Effector memory CD8-positive, alpha-beta T cell (primary cell): ENCODE results near the gene HES7.
"Not testable (repeated sequence)": the region's sequence is repeated elsewhere in the genome, so short reads cannot be mapped to it uniquely, and the experiment has no call there.

Experiments
- ATAC-seq: fragments of 150-1000 bp; cut with Tn5 transposase; replicated peaks from 2 replicates; pipeline ENCODE4 v1.10.0; 2021; ENCODE audit warnings: mild to moderate bottlenecking, moderate library complexity
- DNase-seq, 3 experiments: peaks; one replicate each; pipeline ENCODE4 v3.0.0; 2021
- H3K27ac Mint-ChIP-seq, 2 donors: one replicate each; pipeline ENCODE4 v1.8.0; 2022; ENCODE audit warnings: mild to moderate bottlenecking in 2 of 2, mixed read lengths in 2 of 2, moderate library complexity in 2 of 2
- H3K27me3 Mint-ChIP-seq, 2 donors: one replicate each; pipeline ENCODE4 v1.8.0; 2022; ENCODE audit warnings: mixed read lengths in 2 of 2
- H3K36me3 Mint-ChIP-seq: one replicate; pipeline ENCODE4 v1.8.0; 2022; ENCODE audit warnings: mild to moderate bottlenecking, moderate library complexity, mixed read lengths; ENCODE audit not compliant: insufficient read depth
- H3K4me1 Mint-ChIP-seq, 2 donors: one replicate each; pipeline ENCODE4 v1.8.0; 2022; ENCODE audit warnings: low read depth in 2 of 2, mixed read lengths in 2 of 2
- H3K4me3 Mint-ChIP-seq, 2 donors: one replicate each; pipeline ENCODE4 v1.8.0; 2022; ENCODE audit warnings: mild to moderate bottlenecking in 2 of 2, mixed read lengths in 2 of 2, moderate library complexity in 2 of 2
- H3K9me3 Mint-ChIP-seq, 2 donors: one replicate each; pipeline ENCODE4 v1.8.0; 2022; ENCODE audit warnings: mixed read lengths in 2 of 2

Gene HES7

DNA sequence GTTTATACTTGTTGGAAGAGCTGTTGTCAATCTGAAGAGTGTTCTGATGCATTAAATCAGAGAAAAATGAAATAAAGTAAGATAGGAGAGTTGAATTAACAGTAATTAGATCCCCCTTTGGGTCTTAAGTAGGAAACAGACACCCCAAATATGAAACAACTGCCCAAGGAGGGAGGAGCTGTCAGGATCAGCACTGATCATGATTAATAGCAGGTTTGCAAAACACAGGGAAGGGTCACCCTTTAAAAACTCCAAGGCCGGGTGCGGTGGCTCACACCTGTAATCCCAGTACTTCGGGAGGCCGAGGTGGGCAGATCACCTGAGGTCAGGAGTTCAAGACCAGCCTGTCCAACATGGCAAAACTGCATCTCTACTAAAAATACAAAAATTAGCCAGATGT lies 16.9 kb downstream of the HES7 start:
- DNase-seq, H3K9me3 Mint-ChIP-seq, H3K4me1 Mint-ChIP-seq, H3K4me3 Mint-ChIP-seq, H3K27ac Mint-ChIP-seq, H3K36me3 Mint-ChIP-seq, ATAC-seq: not testable (repeated sequence)
- peaks cover 17 to 35% of the 10 kb centered on the region in 2 donors for H3K27me3 Mint-ChIP-seq

DNA sequence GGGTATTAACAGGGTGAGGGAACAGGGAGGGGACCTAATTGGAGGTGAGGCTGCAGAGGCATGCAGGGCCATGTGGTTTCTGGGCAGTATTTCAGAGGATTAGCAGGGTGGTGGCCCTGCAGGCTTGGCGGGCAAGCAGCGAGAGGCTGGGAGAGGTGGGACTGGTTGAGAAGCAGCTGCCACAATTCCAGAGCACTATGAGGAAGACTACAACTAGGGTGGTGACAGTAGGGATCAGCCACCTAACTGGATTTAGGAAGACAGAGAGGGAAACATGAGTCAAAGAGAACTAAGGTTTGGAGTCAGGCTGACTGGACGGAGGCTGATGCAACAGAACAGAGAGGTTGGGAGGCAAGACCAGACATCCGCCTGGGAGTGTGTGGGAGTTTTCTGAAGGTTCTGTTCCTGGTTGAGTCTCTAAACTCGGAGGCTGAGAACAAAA lies 17.9 kb downstream of the HES7 start:
- Mint-ChIP-seq H3K27me3 (peaks cover 10 to 25% of the 10 kb centered on the region in 2 donors), H3K36me3 (no peaks in the 10 kb centered on the region), H3K9me3 (no peaks in the 10 kb centered on the region), H3K27ac (no peak overlapping the region), H3K4me1 (peaks cover 0 to 4% of the 10 kb centered on the region in 2 donors), H3K4me3 (no peak overlapping the region)
- no peak for ATAC-seq
- DNase-seq = no peak

DNA sequence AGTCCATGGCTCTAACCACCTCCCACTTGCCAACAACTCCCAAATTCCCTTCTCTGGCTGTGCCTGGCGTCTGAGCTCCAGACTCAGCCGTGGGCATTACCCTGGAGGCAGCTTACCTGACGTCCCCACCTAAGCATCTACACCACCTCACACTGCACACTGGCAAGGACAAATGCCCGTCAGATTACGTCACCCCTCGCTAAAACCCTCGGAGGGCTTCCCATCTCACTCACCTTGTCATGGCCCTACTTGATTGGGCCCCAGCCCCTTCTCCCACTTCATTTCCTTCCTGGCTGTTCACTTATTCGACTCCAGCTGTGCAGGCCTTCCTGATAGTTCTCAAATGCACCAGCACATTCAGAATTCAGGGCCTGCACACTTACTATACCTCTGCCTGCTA lies 19.0 kb downstream of the HES7 start:
- DNase-seq (no peak), ATAC-seq (no peak)
- Mint-ChIP-seq H3K4me3 (no peak overlapping the region), H3K4me1 (no peaks in the 10 kb centered on the region), H3K27me3 (peaks cover 5 to 20% of the 10 kb centered on the region in 2 donors), H3K36me3 (no peaks in the 10 kb centered on the region), H3K27ac (no peak overlapping the region), H3K9me3 (no peaks in the 10 kb centered on the region)

DNA sequence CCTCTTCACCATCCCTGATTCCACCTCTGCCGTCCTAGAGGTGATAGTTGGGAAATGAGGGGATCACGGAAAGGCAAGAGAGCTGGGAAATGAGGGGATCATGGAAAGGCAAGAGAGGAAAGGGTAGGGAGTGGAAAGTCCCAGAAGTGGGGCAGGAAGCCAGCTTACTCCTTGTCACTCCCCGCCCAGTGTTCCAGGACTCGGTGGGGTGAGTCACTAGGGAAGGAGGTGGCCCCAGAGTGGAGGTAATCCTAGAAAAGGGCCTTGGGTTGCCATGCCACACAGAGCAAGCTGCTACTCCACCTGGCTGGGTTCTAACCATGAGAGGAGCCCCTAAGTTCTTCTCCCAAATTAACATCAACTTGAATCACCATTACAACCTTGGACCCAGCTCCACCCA lies 20.4 kb downstream of the HES7 start:
- Mint-ChIP-seq H3K4me1 (no peaks in the 10 kb centered on the region), H3K9me3 (no peaks in the 10 kb centered on the region), H3K27me3 (peaks cover 0 to 13% of the 10 kb centered on the region in 2 donors), H3K36me3 (no peaks in the 10 kb centered on the region), H3K4me3 (no peak overlapping the region), H3K27ac (no peak overlapping the region)
- ATAC-seq = no peak
- no peak for DNase-seq

DNA sequence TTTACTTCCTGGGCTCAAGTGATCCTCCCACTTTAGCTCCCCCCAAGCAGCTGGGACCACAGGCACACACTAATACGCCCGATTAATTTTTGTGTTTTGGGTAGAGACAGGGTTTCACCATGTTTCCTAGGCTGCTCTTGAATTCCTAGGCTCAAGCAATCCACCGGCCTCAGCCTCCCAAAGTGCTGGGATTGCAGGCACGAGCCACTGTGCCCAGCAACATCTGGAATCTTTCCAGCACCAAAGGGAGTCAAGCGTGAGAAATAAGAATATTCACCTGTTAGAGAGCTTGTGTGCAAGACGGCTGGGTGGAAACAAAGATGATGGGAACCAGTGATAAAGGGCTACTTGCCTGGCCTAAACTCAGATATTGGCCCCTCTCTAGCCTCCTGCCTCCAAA lies 22.2 kb downstream of the HES7 start:
- Mint-ChIP-seq H3K9me3 (no peaks in the 10 kb centered on the region), H3K27ac (no peak overlapping the region)

DNA sequence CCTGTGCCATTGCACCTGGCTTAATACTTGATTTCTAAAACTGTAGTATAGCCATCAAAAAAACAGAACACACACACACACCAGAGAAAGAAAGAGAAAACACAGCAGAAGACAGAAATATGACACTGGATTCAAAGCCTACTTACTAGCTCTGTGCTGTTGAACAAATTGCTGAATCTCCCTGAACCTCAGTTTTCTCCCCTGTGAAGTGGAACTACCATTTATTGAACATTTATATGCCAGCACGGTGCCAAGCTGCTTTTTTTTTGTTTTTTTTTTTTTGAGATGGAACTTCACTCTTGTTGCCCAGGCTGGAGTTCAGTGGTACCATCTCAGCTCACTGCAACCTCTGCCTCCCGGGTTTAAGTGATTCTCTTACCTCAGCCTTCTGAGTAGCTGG lies 23.1 kb downstream of the HES7 start:
- Mint-ChIP-seq H3K27me3 (peaks cover 9 to 27% of the 10 kb centered on the region in 2 donors), H3K4me1 (no peaks in the 10 kb centered on the region), H3K36me3 (no peaks in the 10 kb centered on the region), H3K27ac (no peak overlapping the region), H3K9me3 (no peaks in the 10 kb centered on the region), H3K4me3 (no peak overlapping the region)
- DNase-seq = no peak
- ATAC-seq = no peak

More for the DNA sequence above, 22.2 kb downstream of the HES7 start:
- H3K4me3 Mint-ChIP-seq = no peak overlapping the region
- peaks cover 0 to 23% of the 10 kb centered on the region in 2 donors for H3K27me3 Mint-ChIP-seq
- ATAC-seq (no peak), DNase-seq (no peak)
- no peaks in the 10 kb centered on the region for H3K4me1 Mint-ChIP-seq
- H3K36me3 Mint-ChIP-seq = no peaks in the 10 kb centered on the region

DNA sequence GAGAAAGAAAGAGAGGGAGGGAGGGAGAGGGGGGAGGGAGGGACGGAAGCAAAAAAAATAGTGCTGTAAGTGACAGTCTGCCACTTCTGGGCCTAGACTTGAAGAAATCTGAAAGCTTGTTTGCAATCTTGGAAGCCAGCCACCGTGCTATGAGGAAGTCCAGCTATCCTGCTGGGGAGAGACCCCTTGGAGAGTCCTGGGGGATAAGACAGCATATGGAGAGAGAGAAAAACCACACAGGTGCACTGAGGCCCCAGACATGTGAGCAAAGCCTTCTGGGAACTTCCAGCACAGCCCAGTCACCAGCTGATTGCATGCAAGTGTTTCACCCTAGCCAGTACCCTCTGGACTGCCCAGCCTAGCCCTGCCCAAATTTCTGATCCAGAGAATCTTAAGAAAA lies 23.8 kb downstream of the HES7 start:
- Mint-ChIP-seq H3K27ac (no peak overlapping the region), H3K4me1 (no peaks in the 10 kb centered on the region)

DNA sequence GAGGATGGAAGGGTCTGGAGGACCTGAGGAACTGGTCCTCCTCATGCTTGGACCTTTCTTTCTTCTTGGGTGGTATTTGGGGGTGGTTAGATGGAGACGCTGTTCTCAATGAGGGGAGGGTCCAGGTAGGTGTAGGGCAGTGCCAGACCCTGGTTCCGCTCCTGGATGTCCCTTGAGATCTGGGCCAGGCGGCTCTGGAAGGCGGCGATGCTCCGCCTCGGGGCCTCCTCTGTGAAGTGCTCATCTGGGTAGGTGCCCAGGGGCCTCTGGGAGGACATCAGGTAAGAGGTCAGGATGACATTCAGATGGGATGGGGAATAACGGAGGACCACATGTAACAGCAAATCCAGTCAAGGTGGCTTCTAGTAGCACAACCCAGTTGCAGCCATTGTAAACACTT lies 27.4 kb downstream of the HES7 start:
- Mint-ChIP-seq H3K9me3 (no peaks in the 10 kb centered on the region), H3K36me3 (peaks cover 10% of the 10 kb centered on the region), H3K27me3 (peaks cover 24 to 48% of the 10 kb centered on the region in 2 donors), H3K27ac (no peak overlapping the region), H3K4me3 (no peak overlapping the region), H3K4me1 (peaks cover 4% of the 10 kb centered on the region in 2 donors)
- DNase-seq (no peak), ATAC-seq (no peak)

More for the DNA sequence above, 23.8 kb downstream of the HES7 start:
- ATAC-seq = no peak
- H3K9me3 Mint-ChIP-seq = no peaks in the 10 kb centered on the region
- H3K36me3 Mint-ChIP-seq = peaks cover 3% of the 10 kb centered on the region
- H3K27me3 Mint-ChIP-seq = peaks cover 15 to 32% of the 10 kb centered on the region in 2 donors
- no peak overlapping the region for H3K4me3 Mint-ChIP-seq
- DNase-seq = no peak

DNA sequence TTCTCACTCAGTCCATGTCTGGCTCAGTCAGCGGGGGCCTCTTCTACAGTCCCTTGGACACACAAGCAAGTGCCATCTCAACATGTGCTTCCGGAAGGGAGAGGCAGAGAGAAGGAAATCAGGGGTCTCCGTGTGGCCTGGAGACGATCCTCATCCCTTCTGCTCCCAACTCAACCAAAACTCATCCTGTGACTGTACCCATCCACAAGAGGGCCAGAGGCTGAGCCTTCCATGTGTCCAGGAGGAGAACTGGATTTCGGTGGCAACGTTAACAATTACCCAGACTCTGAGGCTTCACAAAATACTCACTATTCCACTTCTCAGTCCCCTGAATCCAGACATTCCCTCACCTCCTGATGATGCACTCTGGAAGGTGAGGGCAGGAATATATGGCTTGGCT lies 28.5 kb downstream of the HES7 start:
- Mint-ChIP-seq H3K4me3 (no peak overlapping the region), H3K27ac (no peak overlapping the region), H3K9me3 (no peaks in the 10 kb centered on the region), H3K27me3 (peaks cover 35 to 59% of the 10 kb centered on the region in 2 donors), H3K4me1 (peaks cover 4% of the 10 kb centered on the region in 2 donors), H3K36me3 (peaks cover 10% of the 10 kb centered on the region)
- ATAC-seq (no peak), DNase-seq (no peak)

DNA sequence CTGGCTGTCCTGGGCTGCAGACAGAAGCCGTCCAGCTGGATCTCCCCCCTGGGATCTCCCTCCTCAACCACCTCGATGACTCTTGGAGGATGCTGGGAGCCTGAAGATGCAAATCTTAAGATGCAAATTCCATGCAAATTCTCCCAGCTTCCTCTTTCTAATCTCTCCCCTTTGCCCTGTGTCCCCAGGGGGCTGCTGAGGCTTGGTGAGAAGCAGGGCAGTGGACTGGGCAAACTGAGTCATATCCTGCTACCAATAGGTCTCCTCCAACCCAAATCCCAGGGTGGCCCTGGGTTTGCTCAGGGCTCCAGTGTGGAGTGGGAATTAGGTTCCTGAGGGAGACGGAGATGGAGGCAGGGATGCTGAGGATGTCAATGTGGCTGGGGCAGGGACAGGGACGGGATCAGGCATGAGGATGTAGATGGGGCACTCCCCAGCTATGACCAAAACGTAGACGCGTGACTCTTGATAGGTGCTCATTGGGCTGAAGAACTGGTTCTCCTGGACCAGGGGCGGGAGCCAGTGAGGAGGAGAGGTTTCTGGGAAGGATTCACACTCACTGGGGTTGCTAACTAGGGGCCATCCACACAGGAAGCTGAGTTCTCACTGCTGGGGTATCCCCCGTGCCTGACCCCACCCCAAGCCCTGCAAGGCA lies 32.7 kb downstream of the HES7 start:
- no peak overlapping the region for H3K27ac Mint-ChIP-seq
- DNase-seq = no peak
- H3K4me3 Mint-ChIP-seq = no peak overlapping the region

DNA sequence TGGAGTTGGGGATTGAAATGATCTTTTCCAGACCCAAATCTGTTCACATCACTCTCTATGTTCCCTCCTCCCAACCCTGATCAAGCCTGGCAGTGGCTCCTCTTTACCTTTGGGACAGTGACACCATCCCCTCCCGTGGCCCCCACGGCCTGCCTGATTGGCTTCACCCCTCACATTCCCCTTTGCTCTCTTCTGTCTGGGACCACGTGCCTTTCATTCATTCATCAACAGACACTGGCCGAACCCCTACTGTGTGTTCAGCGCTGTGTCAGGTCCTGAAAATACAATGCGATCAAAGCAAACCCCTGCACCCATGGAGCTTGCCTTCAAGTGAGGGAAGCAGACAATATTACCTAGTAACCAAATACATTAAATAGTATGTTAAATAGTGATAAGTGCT lies 34.2 kb downstream of the HES7 start:
- Mint-ChIP-seq H3K4me1 (peaks cover 4% of the 10 kb centered on the region in 2 donors), H3K27ac (no peak overlapping the region), H3K27me3 (peaks cover 55 to 83% of the 10 kb centered on the region in 2 donors), H3K36me3 (peaks cover 5% of the 10 kb centered on the region), H3K4me3 (no peak overlapping the region), H3K9me3 (no peaks in the 10 kb centered on the region)
- DNase-seq (no peak), ATAC-seq (no peak)

More for the DNA sequence above, 32.7 kb downstream of the HES7 start:
- Mint-ChIP-seq H3K4me1 (peaks cover 4% of the 10 kb centered on the region in 2 donors), H3K36me3 (peaks cover 12% of the 10 kb centered on the region), H3K9me3 (no peaks in the 10 kb centered on the region), H3K27me3 (peaks cover 61 to 85% of the 10 kb centered on the region in 2 donors)
- no peak for ATAC-seq

DNA sequence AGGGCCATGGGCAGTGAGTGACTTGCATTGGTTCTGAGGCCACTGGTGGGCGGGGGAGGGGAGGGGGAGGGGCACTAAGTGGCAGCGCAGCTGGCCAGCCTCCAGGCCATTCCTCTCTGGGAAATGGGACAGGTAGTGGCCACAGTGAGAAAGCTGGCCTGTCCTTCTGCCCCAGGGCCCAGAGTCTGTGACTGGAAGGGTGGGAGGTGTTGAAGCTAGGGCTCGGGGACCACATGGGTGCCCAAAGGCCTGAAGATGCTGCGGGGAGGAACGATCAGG lies 36.0 kb downstream of the HES7 start:
- no peak overlapping the region for H3K4me3 Mint-ChIP-seq
- no peaks in the 10 kb centered on the region for H3K9me3 Mint-ChIP-seq
- H3K36me3 Mint-ChIP-seq = peaks cover 2% of the 10 kb centered on the region
- DNase-seq = no peak
- no peaks in the 10 kb centered on the region for H3K4me1 Mint-ChIP-seq
- no peak overlapping the region for H3K27ac Mint-ChIP-seq
- H3K27me3 Mint-ChIP-seq = peaks cover 50 to 85% of the 10 kb centered on the region in 2 donors
- ATAC-seq = no peak

DNA sequence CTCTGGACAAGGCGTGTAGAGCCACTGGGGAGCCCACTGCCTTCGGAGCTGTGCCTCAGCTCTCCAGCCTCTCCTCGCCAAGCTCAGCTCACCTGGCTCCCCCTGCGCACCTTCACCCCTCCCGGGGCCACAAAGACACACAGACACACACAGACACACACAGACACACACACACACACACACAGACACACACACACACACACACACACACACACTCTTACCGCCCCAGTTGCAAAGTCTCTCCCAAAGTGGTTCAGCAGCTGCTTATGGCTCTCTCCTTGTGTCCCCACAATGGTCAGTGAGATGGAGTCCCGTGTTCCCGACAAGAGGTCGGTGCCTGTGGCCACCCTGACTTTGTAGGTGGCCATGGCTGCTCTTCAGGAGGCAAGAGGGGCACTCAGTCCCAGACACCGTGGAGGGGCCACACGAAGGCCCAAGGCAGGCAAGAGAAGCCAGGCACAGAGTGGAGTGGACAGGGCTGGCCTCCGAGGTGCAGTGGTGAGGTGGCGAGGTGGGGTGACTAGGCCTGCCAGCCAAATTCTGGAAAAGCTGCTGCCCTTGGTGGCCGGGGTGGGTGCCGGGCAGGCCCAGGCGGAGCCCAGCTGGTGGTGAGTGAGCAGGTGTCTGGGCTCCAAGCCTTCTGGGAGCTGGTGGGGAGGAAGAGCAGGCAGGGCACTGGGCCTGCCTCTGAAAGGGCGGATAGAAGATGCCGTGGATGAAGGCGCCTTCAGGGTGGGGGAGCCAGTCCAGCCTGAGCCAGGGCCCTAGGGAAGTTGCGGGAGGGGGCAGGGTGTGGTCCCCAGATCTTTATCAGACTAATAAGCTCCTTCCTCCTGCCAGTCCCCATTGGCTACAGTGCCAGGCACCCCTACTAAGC lies 36.6 kb downstream of the HES7 start, which contains the start of gene ALOX12B:
ALOX12B (minus strand) TSS at position 642 of the 877 bp plus-strand sequence; CDS start at position 368, 274 bp downstream.
- no peak for ATAC-seq
- Mint-ChIP-seq H3K27ac (no peak within 1 kb of the TSS), H3K4me1 (no peaks in the 10 kb centered on the region)

DNA sequence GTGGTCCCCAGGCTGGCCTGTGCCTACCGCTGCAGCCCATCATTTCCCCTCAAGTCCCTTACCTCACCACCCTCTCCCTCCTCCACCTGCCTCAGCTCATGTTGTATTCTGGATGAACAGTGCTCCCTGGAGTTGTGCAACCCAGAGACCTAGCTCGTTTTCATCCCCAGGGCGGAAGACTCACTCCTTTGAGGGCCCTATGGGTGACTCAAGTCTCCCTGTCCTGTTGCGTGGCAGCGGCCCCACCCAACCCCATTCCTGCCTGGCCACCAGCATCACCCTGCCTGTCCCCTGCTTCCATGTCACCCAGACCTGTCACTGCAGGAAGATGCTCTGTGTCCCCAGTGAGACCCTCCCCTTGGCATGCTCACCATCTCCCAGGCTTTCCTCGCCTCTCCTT lies 39.7 kb downstream of the HES7 start:
- H3K4me3 Mint-ChIP-seq = no peak overlapping the region
- peaks cover 28 to 50% of the 10 kb centered on the region in 2 donors for H3K27me3 Mint-ChIP-seq
- no peaks in the 10 kb centered on the region for H3K9me3 Mint-ChIP-seq
- no peak for ATAC-seq
- peaks cover 2% of the 10 kb centered on the region for H3K36me3 Mint-ChIP-seq
- no peak for DNase-seq
- H3K4me1 Mint-ChIP-seq = peaks cover 4 to 9% of the 10 kb centered on the region in 2 donors
- H3K27ac Mint-ChIP-seq = no peak overlapping the region

More for the DNA sequence above, 36.6 kb downstream of the HES7 start, which contains the start of gene ALOX12B:
- H3K36me3 Mint-ChIP-seq = peaks cover 2% of the 10 kb centered on the region
- peaks cover 50 to 80% of the 10 kb centered on the region in 2 donors for H3K27me3 Mint-ChIP-seq
- no peak within 1 kb of the TSS for H3K4me3 Mint-ChIP-seq
- DNase-seq = no peak
- no peaks in the 10 kb centered on the region for H3K9me3 Mint-ChIP-seq
